Activated naive CD4-positive, alpha-beta T cell treated with anti-CD3 and anti-CD28 coated beads, Interleukin-2, amount 10 ng/mL, durations not matched to agents 7 days and 5 days (primary cell): ENCODE data around the gene TBXA2R.
A peak's percentile ranks its signal among the peaks of the same experiment; 100 is the strongest.
"Not testable (repeated sequence)": the region's sequence is repeated elsewhere in the genome, so short reads cannot be mapped to it uniquely, and the experiment has no call there.

ENCODE experiments used
- CTCF ChIA-PET: fragments of 350-600 bp; sonication (Branson Sonifier 250); formaldehyde crosslinking; loops from one replicate; lab custom pipeline; 2021; ENCODE audit warnings: antibody characterized with exemption; lab: Charles Lee
- DNase-seq: peaks from one replicate; pipeline ENCODE4 v3.0.0-alpha.2; 2020
- H3K27ac Mint-ChIP-seq: one replicate; pipeline ENCODE4 v1.8.0; 2021; ENCODE audit warnings: mild to moderate bottlenecking, moderate library complexity, mixed read lengths
- H3K27me3 Mint-ChIP-seq: one replicate; pipeline ENCODE4 v1.8.0; 2021; ENCODE audit warnings: mild to moderate bottlenecking, mixed read lengths
- H3K36me3 Mint-ChIP-seq: one replicate; pipeline ENCODE4 v1.8.0; 2021; ENCODE audit warnings: mixed read lengths
- H3K4me1 Mint-ChIP-seq: one replicate; pipeline ENCODE4 v1.8.0; 2021; ENCODE audit warnings: mixed read lengths
- H3K4me3 Mint-ChIP-seq: one replicate; pipeline ENCODE4 v1.8.0; 2021; ENCODE audit warnings: mild to moderate bottlenecking, moderate library complexity, mixed read lengths
- H3K9me3 Mint-ChIP-seq: one replicate; pipeline ENCODE4 v1.8.0; 2021; ENCODE audit warnings: mixed read lengths

Gene TBXA2R

GRCh38 chr19:3606690-3607289 is at the start of gene TBXA2R:
TBXA2R (minus strand) TSS chr19:3606875; CDS start chr19:3600634, 6,241 bp downstream.
- H3K36me3 Mint-ChIP-seq, result peaks cover 6% of the 10 kb centered on the region
- peak within 1 kb of the TSS; percentile 62 for H3K4me3 Mint-ChIP-seq
- DNase-seq, result peak; percentile 73
- H3K27ac Mint-ChIP-seq, result no peak within 1 kb of the TSS
- H3K4me1 Mint-ChIP-seq, result peaks cover 17% of the 10 kb centered on the region
- peaks cover 14% of the 10 kb centered on the region for H3K27me3 Mint-ChIP-seq
- CTCF ChIA-PET, result no interaction called here
- no peaks in the 10 kb centered on the region for H3K9me3 Mint-ChIP-seq

GRCh38 chr19:3656073-3656746 is 49.5 kb upstream of the TBXA2R start:
- H3K4me3 Mint-ChIP-seq, result no peak overlapping the region
- DNase-seq, result no peak
- no peak overlapping the region for H3K27ac Mint-ChIP-seq
- peaks cover 8% of the 10 kb centered on the region for H3K36me3 Mint-ChIP-seq
- CTCF ChIA-PET, result no interaction called here
- no peaks in the 10 kb centered on the region for H3K9me3 Mint-ChIP-seq
- H3K4me1 Mint-ChIP-seq, result no peaks in the 10 kb centered on the region
- H3K27me3 Mint-ChIP-seq, result no peaks in the 10 kb centered on the region

GRCh38 chr19:3655402-3656072 is 48.9 kb upstream of the TBXA2R start:
- Mint-ChIP-seq H3K9me3 (no peaks in the 10 kb centered on the region), H3K4me1 (no peaks in the 10 kb centered on the region), H3K27me3 (no peaks in the 10 kb centered on the region), H3K4me3 (no peak overlapping the region), H3K36me3 (peaks cover 6% of the 10 kb centered on the region), H3K27ac (no peak overlapping the region)
- DNase-seq, result no peak
- CTCF ChIA-PET, result interaction anchor here (0.6 kb wide), 1 partner anchor 226 kb away, joined by 3 read pairs; no protein-coding TSS in a partner anchor

GRCh38 chr19:3653865-3654513 is 47.3 kb upstream of the TBXA2R start:
- H3K27me3 Mint-ChIP-seq, result no peaks in the 10 kb centered on the region
- no peak overlapping the region for H3K27ac Mint-ChIP-seq
- DNase-seq, result no peak
- H3K4me1 Mint-ChIP-seq, result no peaks in the 10 kb centered on the region
- H3K36me3 Mint-ChIP-seq, result peaks cover 6% of the 10 kb centered on the region
- H3K4me3 Mint-ChIP-seq, result no peak overlapping the region
- no peaks in the 10 kb centered on the region for H3K9me3 Mint-ChIP-seq
- CTCF ChIA-PET, result no interaction called here

GRCh38 chr19:3653081-3653795 is 46.6 kb upstream of the TBXA2R start:
- Mint-ChIP-seq H3K36me3 (peaks cover 6% of the 10 kb centered on the region), H3K4me3 (no peak overlapping the region), H3K4me1 (no peaks in the 10 kb centered on the region), H3K27me3 (no peaks in the 10 kb centered on the region), H3K9me3 (no peaks in the 10 kb centered on the region), H3K27ac (no peak overlapping the region)
- CTCF ChIA-PET, result no interaction called here
- no peak for DNase-seq

GRCh38 chr19:3652422-3652821 is 45.7 kb upstream of the TBXA2R start:
- Mint-ChIP-seq H3K4me3 (no peak overlapping the region), H3K9me3 (no peaks in the 10 kb centered on the region), H3K27ac (no peak overlapping the region), H3K27me3 (no peaks in the 10 kb centered on the region), H3K4me1 (no peaks in the 10 kb centered on the region), H3K36me3 (peaks cover 5% of the 10 kb centered on the region)
- no peak for DNase-seq
- CTCF ChIA-PET, result no interaction called here

- no peaks in the 10 kb centered on the region for H3K36me3 Mint-ChIP-seq
- H3K27ac Mint-ChIP-seq, result no peak overlapping the region
- no peak overlapping the region for H3K4me3 Mint-ChIP-seq
- DNase-seq, result no peak
- H3K9me3 Mint-ChIP-seq, result no peaks in the 10 kb centered on the region
- CTCF ChIA-PET, result no interaction called here
- H3K27me3 Mint-ChIP-seq, result no peaks in the 10 kb centered on the region
- H3K4me1 Mint-ChIP-seq, result no peaks in the 10 kb centered on the region
These were observed 45.0 kb upstream of the TBXA2R start for GRCh38 chr19:3651684-3652083.

GRCh38 chr19:3649888-3650287 is 43.2 kb upstream of the TBXA2R start:
- CTCF ChIA-PET, result no interaction called here
- no peak for DNase-seq
- no peaks in the 10 kb centered on the region for H3K9me3 Mint-ChIP-seq
- no peak overlapping the region for H3K27ac Mint-ChIP-seq
- H3K4me1 Mint-ChIP-seq, result no peaks in the 10 kb centered on the region
- no peaks in the 10 kb centered on the region for H3K36me3 Mint-ChIP-seq
- no peaks in the 10 kb centered on the region for H3K27me3 Mint-ChIP-seq
- no peak overlapping the region for H3K4me3 Mint-ChIP-seq

- CTCF ChIA-PET, result no interaction called here
- no peaks in the 10 kb centered on the region for H3K4me1 Mint-ChIP-seq
- DNase-seq, result no peak
These were observed 41.6 kb upstream of the TBXA2R start for GRCh38 chr19:3648037-3648905.

GRCh38 chr19:3647102-3647501 is 40.4 kb upstream of the TBXA2R start:
- H3K27me3 Mint-ChIP-seq, CTCF ChIA-PET, H3K4me3 Mint-ChIP-seq, DNase-seq, H3K4me1 Mint-ChIP-seq, H3K36me3 Mint-ChIP-seq, H3K9me3 Mint-ChIP-seq, H3K27ac Mint-ChIP-seq: not testable (repeated sequence)

More at GRCh38 chr19:3648037-3648905, 41.6 kb upstream of the TBXA2R start:
- H3K27ac Mint-ChIP-seq, result no peak overlapping the region
- no peaks in the 10 kb centered on the region for H3K27me3 Mint-ChIP-seq
- no peak overlapping the region for H3K4me3 Mint-ChIP-seq
- no peaks in the 10 kb centered on the region for H3K9me3 Mint-ChIP-seq
- no peaks in the 10 kb centered on the region for H3K36me3 Mint-ChIP-seq

- Mint-ChIP-seq H3K27me3 (no peaks in the 10 kb centered on the region), H3K36me3 (no peaks in the 10 kb centered on the region), H3K27ac (no peak overlapping the region), H3K4me1 (no peaks in the 10 kb centered on the region), H3K9me3 (no peaks in the 10 kb centered on the region), H3K4me3 (no peak overlapping the region)
- DNase-seq, result no peak
- CTCF ChIA-PET, result no interaction called here
These were observed 39.8 kb upstream of the TBXA2R start for GRCh38 chr19:3646336-3647092.

- no peak overlapping the region for H3K4me3 Mint-ChIP-seq
- H3K27ac Mint-ChIP-seq, result no peak overlapping the region
- no peaks in the 10 kb centered on the region for H3K4me1 Mint-ChIP-seq
- no peaks in the 10 kb centered on the region for H3K27me3 Mint-ChIP-seq
- H3K9me3 Mint-ChIP-seq, result no peaks in the 10 kb centered on the region
- no peaks in the 10 kb centered on the region for H3K36me3 Mint-ChIP-seq
- CTCF ChIA-PET, result no interaction called here
- DNase-seq, result no peak
These were observed 39.1 kb upstream of the TBXA2R start for GRCh38 chr19:3645726-3646125.

- H3K27ac Mint-ChIP-seq, result no peak overlapping the region
- no peaks in the 10 kb centered on the region for H3K36me3 Mint-ChIP-seq
- H3K4me3 Mint-ChIP-seq, result no peak overlapping the region
- no peaks in the 10 kb centered on the region for H3K9me3 Mint-ChIP-seq
- CTCF ChIA-PET, result no interaction called here
- no peak for DNase-seq
- no peaks in the 10 kb centered on the region for H3K27me3 Mint-ChIP-seq
- no peaks in the 10 kb centered on the region for H3K4me1 Mint-ChIP-seq
These were observed 38.4 kb upstream of the TBXA2R start for GRCh38 chr19:3645067-3645396.
